Measurements from ENCODE around the gene NRROS. TPM values are rescaled to one million over a fixed set of nuclear protein-coding genes. Genes with fewer than 3 reads are reported as not detected.

Gene NRROS
- total and polyA plus RNA-seq, 10 of the 15 experiments (the other 5 are each of a cell fraction or from before 2014, with no cell fraction given) = 0.35 to 42.2 (median 12.6) TPM

- no peak for TF ChIP-seq E2F4 (IDR thresholded peaks at IDR 0.05; ENCODE audit: low read depth, low read length)
- no peak for TF ChIP-seq CHD4 (IDR thresholded peaks at IDR 0.05)
- no peak for TF ChIP-seq RAD21 (IDR thresholded peaks at IDR 0.05; ENCODE audit: insufficient read depth, low read depth, low read length)
- TF ChIP-seq, protein P1, sequence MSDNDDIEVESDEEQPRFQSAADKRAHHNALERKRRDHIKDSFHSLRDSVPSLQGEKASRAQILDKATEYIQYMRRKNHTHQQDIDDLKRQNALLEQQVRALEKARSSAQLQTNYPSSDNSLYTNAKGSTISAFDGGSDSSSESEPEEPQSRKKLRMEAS (IDR thresholded peaks at IDR 0.05; ENCODE audit: low read depth, low read length) = no peak
- no peak; the same call in 1 of the 2 replicates for TF ChIP-seq ATF7 (IDR thresholded peaks at IDR 0.05; ENCODE audit: low read depth)
- no peak for TF ChIP-seq SMC3 (IDR thresholded peaks at IDR 0.05; ENCODE audit: borderline replicate concordance, low read length)
- no peak for TF ChIP-seq PAX5 (IDR thresholded peaks at IDR 0.05; ENCODE audit: borderline replicate concordance, low read depth, low read length)
- no peak for TF ChIP-seq RUNX3 (IDR thresholded peaks at IDR 0.05; ENCODE audit: low read length)
- no peak for TF ChIP-seq NR2C2 (IDR thresholded peaks at IDR 0.05; ENCODE audit: borderline replicate concordance, control insufficient read depth, insufficient read length, low read depth)
- TF ChIP-seq KAT2A (conservative IDR thresholded peaks at IDR 0.05; ENCODE audit: control insufficient read depth, low read depth, low read length) = no peak
- TF ChIP-seq STAT3 (IDR thresholded peaks at IDR 0.05; ENCODE audit: low read depth, low read length) = no peak
- TF ChIP-seq, protein P2, sequence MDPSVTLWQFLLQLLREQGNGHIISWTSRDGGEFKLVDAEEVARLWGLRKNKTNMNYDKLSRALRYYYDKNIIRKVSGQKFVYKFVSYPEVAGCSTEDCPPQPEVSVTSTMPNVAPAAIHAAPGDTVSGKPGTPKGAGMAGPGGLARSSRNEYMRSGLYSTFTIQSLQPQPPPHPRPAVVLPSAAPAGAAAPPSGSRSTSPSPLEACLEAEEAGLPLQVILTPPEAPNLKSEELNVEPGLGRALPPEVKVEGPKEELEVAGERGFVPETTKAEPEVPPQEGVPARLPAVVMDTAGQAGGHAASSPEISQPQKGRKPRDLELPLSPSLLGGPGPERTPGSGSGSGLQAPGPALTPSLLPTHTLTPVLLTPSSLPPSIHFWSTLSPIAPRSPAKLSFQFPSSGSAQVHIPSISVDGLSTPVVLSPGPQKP (IDR thresholded peaks at IDR 0.05; ENCODE audit: low read depth, low read length) = no peak
- TF ChIP-seq RELA (IDR thresholded peaks at IDR 0.05; ENCODE audit: borderline replicate concordance, partially characterized antibody) = no peak
- no peak for TF ChIP-seq TBL1XR1 (IDR thresholded peaks at IDR 0.05; ENCODE audit: low read depth, low read length)
- TF ChIP-seq SREBF2 (IDR thresholded peaks at IDR 0.05; ENCODE audit: low read length) = no peak
- no peak for TF ChIP-seq MXI1 (IDR thresholded peaks at IDR 0.05; ENCODE audit: low read depth, low read length)
- TF ChIP-seq ZSCAN29 (IDR thresholded peaks at IDR 0.05) = no peak
- TF ChIP-seq LARP7 (IDR thresholded peaks at IDR 0.05) = no peak
- TF ChIP-seq, protein P3, sequence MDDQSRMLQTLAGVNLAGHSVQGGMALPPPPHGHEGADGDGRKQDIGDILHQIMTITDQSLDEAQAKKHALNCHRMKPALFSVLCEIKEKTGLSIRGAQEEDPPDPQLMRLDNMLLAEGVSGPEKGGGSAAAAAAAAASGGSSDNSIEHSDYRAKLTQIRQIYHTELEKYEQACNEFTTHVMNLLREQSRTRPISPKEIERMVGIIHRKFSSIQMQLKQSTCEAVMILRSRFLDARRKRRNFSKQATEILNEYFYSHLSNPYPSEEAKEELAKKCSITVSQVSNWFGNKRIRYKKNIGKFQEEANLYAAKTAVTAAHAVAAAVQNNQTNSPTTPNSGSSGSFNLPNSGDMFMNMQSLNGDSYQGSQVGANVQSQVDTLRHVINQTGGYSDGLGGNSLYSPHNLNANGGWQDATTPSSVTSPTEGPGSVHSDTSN (IDR thresholded peaks at IDR 0.05; ENCODE audit: insufficient replicate concordance, low read depth, low read length) = no peak
- TF ChIP-seq SMAD5 (IDR thresholded peaks at IDR 0.05; ENCODE audit: low read depth) = no peak
- TF ChIP-seq ESRRA (IDR thresholded peaks at IDR 0.05; ENCODE audit: low read length) = no peak
- no peak; a peak in 1 of 4 replicates for TF ChIP-seq EP300 (IDR thresholded peaks at IDR 0.05; ENCODE audit: borderline replicate concordance in 1 of 2, control insufficient read depth in 1 of 2, low read depth in 2 of 2, low read length in 2 of 2)
- no peak for TF ChIP-seq DPF2 (IDR thresholded peaks at IDR 0.05)
Measured at GRCh38 chr3:196641333-196642054, 2.0 kb downstream of the NRROS start (continued).

Measured in GM12878 (cell line).